AG04449 (cell line): Measurements from ENCODE around the gene COX20.

Experiments
- CTCF ChIA-PET: fragments of 350-600 bp; formaldehyde crosslinking; extraction: SDS; loops from one replicate; lab custom pipeline; 2021; ENCODE audit warnings: antibody characterized with exemption; lab: Yijun Ruan, JAX
- POLR2A ChIA-PET: fragments of 400-600, 350-600 bp; formaldehyde crosslinking; extraction: SDS; loops from one replicate; lab custom pipeline; 2020; ENCODE audit warnings: antibody characterized with exemption, inconsistent platforms; lab: Yijun Ruan, JAX
- DNase-seq: peaks from one replicate; pipeline ENCODE4 v3.0.0-alpha.2; 2010; ENCODE audit warnings: low read depth, low spot score
- H3K4me3 ChIP-seq: 2 replicates; pipeline ENCODE4 v1.5.1; 2011; ENCODE audit warnings: low read depth, mild to moderate bottlenecking, control low read depth, low read length
- CTCF ChIP-seq: IDR thresholded peaks from one replicate; pipeline ENCODE4 v1.5.1; 2011; ENCODE audit warnings: mild to moderate bottlenecking, moderate library complexity, low read length, control low read depth, inconsistent platforms; ENCODE audit not compliant: insufficient read depth; ENCODE audit errors: missing control alignments

Gene COX20

GRCh38 chr1:244837597-244838258 is 2.3 kb downstream of the COX20 start:
- no peak overlapping the region for H3K4me3 ChIP-seq
- no peak for DNase-seq
- ChIA-PET POLR2A (interaction anchor here (2.1 kb wide), 1 partner anchor 205 kb away, joined by 4 read pairs; no protein-coding TSS in a partner anchor), CTCF (interaction anchor here (0.9 to 4.9 kb wide), 3 partner anchors 22 to 233 kb away, joined by 4 to 18 read pairs (median 4); no protein-coding TSS in a partner anchor)
- TF ChIP-seq CTCF, result no peak

DNA sequence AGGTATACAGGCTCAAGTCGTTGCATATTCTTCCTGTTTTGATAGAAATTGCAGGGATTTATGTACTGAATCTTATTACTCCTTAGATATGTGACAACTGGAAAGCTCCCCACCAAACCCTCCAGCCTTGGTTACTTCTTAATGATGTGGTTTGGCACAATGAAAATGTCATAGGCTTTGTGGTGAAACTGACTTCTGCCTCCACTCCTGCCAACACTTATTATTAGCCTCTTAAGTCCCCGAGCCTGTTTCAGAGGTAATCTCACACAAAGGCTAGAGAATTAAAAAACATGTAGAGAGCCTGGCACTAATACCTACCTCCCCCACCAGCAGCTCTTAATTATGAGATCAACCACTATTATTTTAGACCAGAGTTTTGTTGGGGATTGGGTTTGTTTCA is 4.2 kb downstream of the COX20 start:
- no peak overlapping the region for H3K4me3 ChIP-seq
- CTCF ChIA-PET, result interaction anchor here (1.3 to 1.6 kb wide), 3 partner anchors 10 to 203 kb away, joined by 3 to 8 read pairs (median 3); no protein-coding TSS in a partner anchor
- POLR2A ChIA-PET, result no interaction called here
- DNase-seq, result no peak
- no peak for TF ChIP-seq CTCF

DNA sequence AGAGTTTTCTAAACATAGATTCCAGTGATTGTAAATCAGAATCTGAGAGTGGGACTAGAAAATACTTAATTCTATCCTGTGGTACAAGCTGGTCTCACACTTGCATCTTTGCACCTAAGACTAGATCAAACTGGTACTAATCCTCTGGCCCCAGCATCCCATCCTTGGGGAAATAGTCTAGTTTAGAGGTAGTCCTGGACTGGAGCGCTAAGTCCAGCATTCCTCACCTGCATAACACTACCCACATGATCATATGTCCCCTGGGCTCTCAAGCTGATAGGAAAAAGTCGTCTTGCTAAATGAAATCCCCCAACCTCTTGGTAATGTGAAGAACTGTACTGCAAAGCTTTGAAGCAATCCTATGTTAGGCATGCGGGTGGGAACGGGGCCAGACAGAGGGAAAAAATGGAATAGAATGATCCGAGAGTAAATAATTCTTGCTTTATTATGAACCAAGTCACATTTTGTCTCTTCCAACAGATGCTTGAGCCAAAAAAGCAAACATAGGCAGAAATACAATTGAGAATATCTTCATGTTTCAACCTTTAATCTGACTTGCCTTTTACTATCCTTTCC is 4.8 kb downstream of the COX20 start:
- CTCF ChIA-PET, result interaction anchor here (1.4 to 1.6 kb wide), 2 partner anchors 22 to 202 kb away, joined by 3 to 8 read pairs; no protein-coding TSS in a partner anchor
- no peak overlapping the region for H3K4me3 ChIP-seq

GRCh38 chr1:244841273-244841927 is 5.9 kb downstream of the COX20 start:
- no peak for TF ChIP-seq CTCF
- DNase-seq, result no peak
- CTCF ChIA-PET, result interaction anchor here (0.7 to 1.4 kb wide), 4 partner anchors 14 to 238 kb away, joined by 3 to 4 read pairs (median 3); no protein-coding TSS in a partner anchor
- H3K4me3 ChIP-seq, result no peak overlapping the region
- POLR2A ChIA-PET, result interaction anchor here (1.1 kb wide), 1 partner anchor 23 kb away, joined by 3 read pairs; the partner anchor contains the start of gene HNRNPU

More for the DNA sequence above, 4.8 kb downstream of the COX20 start:
- POLR2A ChIA-PET, result no interaction called here
- no peak for TF ChIP-seq CTCF
- no peak for DNase-seq

- no peak for DNase-seq
- no peak for TF ChIP-seq CTCF
- POLR2A ChIA-PET, result interaction anchor here (1.8 kb wide), 1 partner anchor 8 kb away, joined by 6 read pairs; the partner anchor contains the start of gene COX20
- CTCF ChIA-PET, result interaction anchor here (0.8 to 2.7 kb wide), 2 partner anchors 177 to 200 kb away, joined by 3 to 18 read pairs; no protein-coding TSS in a partner anchor
- H3K4me3 ChIP-seq, result no peak overlapping the region
Measured at GRCh38 chr1:244843148-244843978, 7.9 kb downstream of the COX20 start.
